Measurements from ENCODE around the gene LNX2.

Gene LNX2

GRCh38 chr13:27500806-27501534, 119.4 kb downstream of the LNX2 start:
- H3K27me3 ChIP-seq (ENCODE audit: insufficient read depth, poor library complexity, severe bottlenecking), result peaks cover 2% of the 10 kb centered on the region
- DNase-seq (ENCODE audit: low read depth in 1 of 2, low spot score in 1 of 2), result no peak
- no peak for TF ChIP-seq GABPA (IDR thresholded peaks at IDR 0.05; ENCODE audit: low read depth)
- TF ChIP-seq SPI1 (IDR thresholded peaks at IDR 0.05; ENCODE audit: borderline replicate concordance, low read depth), result no peak
- TF ChIP-seq, protein P1, sequence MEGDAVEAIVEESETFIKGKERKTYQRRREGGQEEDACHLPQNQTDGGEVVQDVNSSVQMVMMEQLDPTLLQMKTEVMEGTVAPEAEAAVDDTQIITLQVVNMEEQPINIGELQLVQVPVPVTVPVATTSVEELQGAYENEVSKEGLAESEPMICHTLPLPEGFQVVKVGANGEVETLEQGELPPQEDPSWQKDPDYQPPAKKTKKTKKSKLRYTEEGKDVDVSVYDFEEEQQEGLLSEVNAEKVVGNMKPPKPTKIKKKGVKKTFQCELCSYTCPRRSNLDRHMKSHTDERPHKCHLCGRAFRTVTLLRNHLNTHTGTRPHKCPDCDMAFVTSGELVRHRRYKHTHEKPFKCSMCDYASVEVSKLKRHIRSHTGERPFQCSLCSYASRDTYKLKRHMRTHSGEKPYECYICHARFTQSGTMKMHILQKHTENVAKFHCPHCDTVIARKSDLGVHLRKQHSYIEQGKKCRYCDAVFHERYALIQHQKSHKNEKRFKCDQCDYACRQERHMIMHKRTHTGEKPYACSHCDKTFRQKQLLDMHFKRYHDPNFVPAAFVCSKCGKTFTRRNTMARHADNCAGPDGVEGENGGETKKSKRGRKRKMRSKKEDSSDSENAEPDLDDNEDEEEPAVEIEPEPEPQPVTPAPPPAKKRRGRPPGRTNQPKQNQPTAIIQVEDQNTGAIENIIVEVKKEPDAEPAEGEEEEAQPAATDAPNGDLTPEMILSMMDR (IDR thresholded peaks at IDR 0.05; ENCODE audit: insufficient read depth, low read length), result no peak
- TF ChIP-seq POLR2AphosphoS5 (IDR thresholded peaks at IDR 0.05; ENCODE audit: low read depth), result no peak
- TF ChIP-seq, protein P2, sequence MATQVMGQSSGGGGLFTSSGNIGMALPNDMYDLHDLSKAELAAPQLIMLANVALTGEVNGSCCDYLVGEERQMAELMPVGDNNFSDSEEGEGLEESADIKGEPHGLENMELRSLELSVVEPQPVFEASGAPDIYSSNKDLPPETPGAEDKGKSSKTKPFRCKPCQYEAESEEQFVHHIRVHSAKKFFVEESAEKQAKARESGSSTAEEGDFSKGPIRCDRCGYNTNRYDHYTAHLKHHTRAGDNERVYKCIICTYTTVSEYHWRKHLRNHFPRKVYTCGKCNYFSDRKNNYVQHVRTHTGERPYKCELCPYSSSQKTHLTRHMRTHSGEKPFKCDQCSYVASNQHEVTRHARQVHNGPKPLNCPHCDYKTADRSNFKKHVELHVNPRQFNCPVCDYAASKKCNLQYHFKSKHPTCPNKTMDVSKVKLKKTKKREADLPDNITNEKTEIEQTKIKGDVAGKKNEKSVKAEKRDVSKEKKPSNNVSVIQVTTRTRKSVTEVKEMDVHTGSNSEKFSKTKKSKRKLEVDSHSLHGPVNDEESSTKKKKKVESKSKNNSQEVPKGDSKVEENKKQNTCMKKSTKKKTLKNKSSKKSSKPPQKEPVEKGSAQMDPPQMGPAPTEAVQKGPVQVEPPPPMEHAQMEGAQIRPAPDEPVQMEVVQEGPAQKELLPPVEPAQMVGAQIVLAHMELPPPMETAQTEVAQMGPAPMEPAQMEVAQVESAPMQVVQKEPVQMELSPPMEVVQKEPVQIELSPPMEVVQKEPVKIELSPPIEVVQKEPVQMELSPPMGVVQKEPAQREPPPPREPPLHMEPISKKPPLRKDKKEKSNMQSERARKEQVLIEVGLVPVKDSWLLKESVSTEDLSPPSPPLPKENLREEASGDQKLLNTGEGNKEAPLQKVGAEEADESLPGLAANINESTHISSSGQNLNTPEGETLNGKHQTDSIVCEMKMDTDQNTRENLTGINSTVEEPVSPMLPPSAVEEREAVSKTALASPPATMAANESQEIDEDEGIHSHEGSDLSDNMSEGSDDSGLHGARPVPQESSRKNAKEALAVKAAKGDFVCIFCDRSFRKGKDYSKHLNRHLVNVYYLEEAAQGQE (IDR thresholded peaks at IDR 0.05; ENCODE audit: insufficient replicate concordance, low read depth), result no peak
- H3K27ac ChIP-seq (replicated peaks), result no peak overlapping the region
- no peak overlapping the region for H3K4me3 ChIP-seq (replicated peaks; ENCODE audit: insufficient read depth, low read length)

GRCh38 chr13:27497563-27498230, 122.6 kb downstream of the LNX2 start:
- TF ChIP-seq POLR2AphosphoS5 (IDR thresholded peaks at IDR 0.05; ENCODE audit: low read depth) (no peak), SPI1 (IDR thresholded peaks at IDR 0.05; ENCODE audit: borderline replicate concordance, low read depth) (no peak), GABPA (IDR thresholded peaks at IDR 0.05; ENCODE audit: low read depth) (no peak)
- TF ChIP-seq, protein P1 (IDR thresholded peaks at IDR 0.05; ENCODE audit: insufficient read depth, low read length), result no peak
- TF ChIP-seq, protein P2 (IDR thresholded peaks at IDR 0.05; ENCODE audit: insufficient replicate concordance, low read depth), result no peak
- no peaks in the 10 kb centered on the region for H3K27me3 ChIP-seq (ENCODE audit: insufficient read depth, poor library complexity, severe bottlenecking)
- no peak overlapping the region for H3K4me3 ChIP-seq (replicated peaks; ENCODE audit: insufficient read depth, low read length)
- DNase-seq (ENCODE audit: low read depth in 1 of 2, low spot score in 1 of 2), result no peak
- H3K27ac ChIP-seq (replicated peaks), result no peak overlapping the region

GRCh38 chr13:27496536-27497273, 123.6 kb downstream of the LNX2 start:
- Histone ChIP-seq H3K27ac (replicated peaks) (no peak overlapping the region), H3K27me3 (ENCODE audit: insufficient read depth, poor library complexity, severe bottlenecking) (no peaks in the 10 kb centered on the region), H3K4me3 (replicated peaks; ENCODE audit: insufficient read depth, low read length) (no peak overlapping the region)
- DNase-seq (ENCODE audit: low read depth in 1 of 2, low spot score in 1 of 2), result no peak
- TF ChIP-seq SPI1 (IDR thresholded peaks at IDR 0.05; ENCODE audit: borderline replicate concordance, low read depth), result no peak
- TF ChIP-seq POLR2AphosphoS5 (IDR thresholded peaks at IDR 0.05; ENCODE audit: low read depth), result no peak
- TF ChIP-seq, protein P1 (IDR thresholded peaks at IDR 0.05; ENCODE audit: insufficient read depth, low read length), result no peak
- TF ChIP-seq, protein P2 (IDR thresholded peaks at IDR 0.05; ENCODE audit: insufficient replicate concordance, low read depth), result no peak
- no peak for TF ChIP-seq GABPA (IDR thresholded peaks at IDR 0.05; ENCODE audit: low read depth)

Measured in HL-60 (cell line).